Activated T-helper 2 cell treated with anti-CD3 and anti-CD28 coated beads, Interferon-gamma antibody, Interleukin-2, Interleukin-4, amounts not matched to agents 10 μg/mL and 5 μg/mL and 100 μg/mL, durations not matched to agents 14 hours and 24 hours and 36 hours (primary cell): ENCODE data around the gene DLGAP1. TPM values are rescaled to one million over a fixed set of nuclear protein-coding genes. Genes with fewer than 3 reads are reported as not detected.
"Not testable (repeated sequence)": the region's sequence is repeated elsewhere in the genome, so short reads cannot be mapped to it uniquely, and the experiment has no call there.

ENCODE experiments used
- DNase-seq: peaks from one replicate; pipeline ENCODE4 v3.0.0; 2021; ENCODE audit warnings: low spot score
- H3K27ac Mint-ChIP-seq: one replicate; pipeline ENCODE4 v1.8.0; 2021; ENCODE audit warnings: mixed read lengths
- H3K27me3 Mint-ChIP-seq: one replicate; pipeline ENCODE4 v1.8.0; 2021; ENCODE audit warnings: low read depth, mixed read lengths
- H3K36me3 Mint-ChIP-seq: one replicate; pipeline ENCODE4 v1.8.0; 2021; ENCODE audit warnings: low read depth, mixed read lengths
- H3K4me1 Mint-ChIP-seq: one replicate; pipeline ENCODE4 v1.8.0; 2021; ENCODE audit warnings: low read depth, mixed read lengths
- H3K4me3 Mint-ChIP-seq: one replicate; pipeline ENCODE4 v1.8.0; 2021; ENCODE audit warnings: low read depth, mild to moderate bottlenecking, moderate library complexity, mixed read lengths
- H3K9me3 Mint-ChIP-seq: one replicate; pipeline ENCODE4 v1.8.0; 2021; ENCODE audit warnings: mixed read lengths
- intact Hi-C: fragments of 100-400 bp; cut with micrococcal nuclease; formaldehyde crosslinking; loops from one replicate; pipeline ENCODE4 v1.15.1; 2023
- total RNA-seq: library from RNA; stranded (reverse); gene quantifications from 2 replicates; pipeline ENCODE4 v1.2.3, GENCODE V29; 2022

DLGAP1 gene
- total RNA-seq, 1 donor from 2014 or later: not detected

DNA sequence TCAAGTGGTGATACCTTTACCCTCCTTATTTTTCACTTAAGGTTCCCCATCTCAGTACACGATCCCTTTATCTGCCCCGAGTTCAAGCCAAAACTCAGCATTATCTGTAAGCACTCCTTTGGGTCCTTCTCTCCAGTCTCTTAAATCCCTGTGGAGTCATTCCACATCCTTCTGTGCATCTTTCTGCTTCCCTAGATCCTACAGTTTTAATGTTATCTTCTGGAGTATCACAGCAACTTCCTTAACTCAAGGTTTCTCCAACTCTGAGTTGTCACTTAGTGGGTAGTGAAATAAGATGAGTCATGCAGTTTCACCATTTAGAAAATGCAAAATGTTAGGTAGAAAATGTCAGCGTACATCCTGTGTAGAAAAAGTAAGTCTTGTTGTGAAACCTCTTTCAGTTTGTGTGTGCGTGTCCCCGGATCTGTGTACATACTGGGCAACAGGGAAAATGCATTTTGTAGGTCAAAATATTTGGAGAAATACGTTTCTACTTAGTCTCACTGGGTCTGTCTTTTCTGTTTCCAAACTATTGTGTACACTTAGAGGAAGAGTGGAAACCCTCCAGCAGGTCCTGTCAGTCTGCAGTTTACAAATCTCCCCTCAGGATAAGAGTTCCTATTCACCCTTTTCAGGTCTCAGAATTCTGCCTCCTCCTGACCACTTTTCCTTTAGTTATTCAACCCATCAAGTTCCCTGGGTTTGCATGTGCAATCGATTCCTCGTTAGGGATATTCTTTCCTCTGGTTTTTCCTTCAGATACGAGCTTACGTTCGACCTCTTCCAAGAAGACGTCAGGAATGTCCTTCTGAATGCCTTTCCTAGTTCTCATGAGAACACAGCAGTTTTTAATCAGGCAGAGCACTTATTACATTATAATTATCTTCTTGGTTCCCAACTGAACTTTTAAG is 850.4 kb downstream of the DLGAP1 start:
- H3K27ac Mint-ChIP-seq: no peak overlapping the region
- H3K27me3 Mint-ChIP-seq: no peaks in the 10 kb centered on the region
- peaks cover 16% of the 10 kb centered on the region for H3K4me1 Mint-ChIP-seq
- H3K36me3 Mint-ChIP-seq: peaks cover 11% of the 10 kb centered on the region
- DNase-seq: no peak
- no peak overlapping the region for H3K4me3 Mint-ChIP-seq
- no peaks in the 10 kb centered on the region for H3K9me3 Mint-ChIP-seq
- intact Hi-C loops: loop anchor here (1.0 to 5.0 kb wide), 5 partner anchors 20 to 642 kb away; no protein-coding TSS in a partner anchor

DNA sequence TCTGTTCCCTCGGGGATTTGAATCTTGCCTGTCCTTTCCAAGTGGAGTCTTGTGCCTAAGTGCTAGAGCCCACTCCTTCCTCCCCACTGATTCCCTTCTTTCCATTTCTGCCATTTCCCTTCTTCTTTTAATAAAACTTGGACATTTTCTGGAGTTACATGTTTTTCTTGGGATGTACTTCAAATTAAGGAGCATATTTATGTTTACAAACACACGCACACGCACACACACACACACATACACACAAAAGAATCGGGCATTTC is 850.9 kb downstream of the DLGAP1 start:
- H3K4me3 Mint-ChIP-seq: no peak overlapping the region
- H3K36me3 Mint-ChIP-seq: peaks cover 11% of the 10 kb centered on the region
- no peak for DNase-seq
- peaks cover 18% of the 10 kb centered on the region for H3K4me1 Mint-ChIP-seq
- H3K9me3 Mint-ChIP-seq: no peaks in the 10 kb centered on the region
- H3K27ac Mint-ChIP-seq: no peak overlapping the region
- H3K27me3 Mint-ChIP-seq: no peaks in the 10 kb centered on the region
- intact Hi-C loops: loop anchor here (1.0 to 5.0 kb wide), 5 partner anchors 20 to 642 kb away; no protein-coding TSS in a partner anchor

DNA sequence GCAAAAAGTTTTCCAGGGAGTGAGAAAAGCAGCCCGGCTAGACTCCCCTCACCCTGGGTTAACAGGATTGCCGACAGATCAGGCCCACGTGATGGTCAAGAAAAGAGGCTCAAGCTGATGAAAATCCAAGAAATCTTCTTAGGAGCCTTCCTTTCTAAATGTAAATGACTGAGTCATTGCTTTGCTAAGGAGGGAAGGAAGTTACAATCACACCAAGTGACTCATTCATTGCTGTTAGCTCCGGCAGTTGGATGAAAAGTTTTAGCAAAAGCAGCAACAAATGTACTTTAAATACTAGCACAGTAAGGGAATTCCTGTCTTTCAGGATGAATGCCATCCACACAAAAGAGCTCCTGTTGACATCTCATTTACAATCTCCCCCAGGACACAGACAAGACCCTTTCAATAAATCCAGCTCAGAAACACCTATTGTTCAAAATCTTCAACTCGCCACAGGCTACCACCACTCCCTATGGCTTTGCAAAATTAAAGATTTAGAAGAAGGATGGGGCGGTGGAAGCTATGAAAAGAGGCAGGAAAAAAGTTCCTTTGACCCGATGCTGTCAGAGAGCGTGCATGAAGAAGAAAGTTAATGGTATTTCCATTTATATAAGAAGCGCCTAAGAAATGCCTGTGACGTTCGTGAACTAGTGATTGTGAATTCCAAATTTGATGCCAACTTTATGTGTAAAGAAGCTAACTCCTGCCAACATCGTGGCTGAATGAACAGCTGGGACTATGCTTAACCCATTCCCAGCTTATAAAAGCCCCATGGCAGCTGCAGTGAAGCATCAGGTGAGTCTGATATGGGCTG is 851.5 kb downstream of the DLGAP1 start:
- Mint-ChIP-seq H3K4me3 (no peak overlapping the region), H3K36me3 (peaks cover 11% of the 10 kb centered on the region), H3K27me3 (no peaks in the 10 kb centered on the region), H3K9me3 (no peaks in the 10 kb centered on the region), H3K27ac (no peak overlapping the region), H3K4me1 (peaks cover 19% of the 10 kb centered on the region)
- intact Hi-C loops: loop anchor here (1.0 to 5.0 kb wide), 7 partner anchors 8 to 641 kb away; partner anchors contain the start of gene MYL12B
- no peak for DNase-seq

- not testable (repeated sequence) for H3K4me3 Mint-ChIP-seq, H3K27ac Mint-ChIP-seq, H3K9me3 Mint-ChIP-seq, H3K27me3 Mint-ChIP-seq, DNase-seq
- intact Hi-C loops: loop anchor here (5.0 kb wide), 1 partner anchor 639 kb away; no protein-coding TSS in a partner anchor
- Mint-ChIP-seq H3K36me3 (peaks cover 21% of the 10 kb centered on the region), H3K4me1 (peaks cover 25% of the 10 kb centered on the region)
Observed at GRCh38 chr18:3601106-3601755, 853.9 kb downstream of the DLGAP1 start.

DNA sequence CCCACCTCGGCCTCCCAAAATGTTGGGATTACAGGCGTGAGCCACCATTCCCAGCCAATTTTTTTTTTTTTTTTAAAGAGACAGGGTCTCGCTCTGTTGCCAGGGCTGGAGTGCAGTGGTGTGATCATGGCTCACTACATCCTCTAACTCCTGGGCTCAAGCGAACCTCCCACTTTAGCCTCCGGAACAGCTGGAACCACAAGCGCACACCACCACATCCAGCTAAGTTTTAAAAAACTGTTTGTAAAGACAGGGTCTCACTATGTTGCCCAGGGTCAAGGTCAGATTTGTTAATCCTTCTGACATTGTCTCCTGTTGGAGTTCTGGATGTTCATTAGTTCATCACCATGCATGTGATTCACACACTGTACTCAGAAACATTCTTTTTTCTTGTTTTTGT is 855.2 kb downstream of the DLGAP1 start:
- DNase-seq: no peak
- Mint-ChIP-seq H3K27me3 (no peaks in the 10 kb centered on the region), H3K4me1 (peaks cover 34% of the 10 kb centered on the region), H3K27ac (no peak overlapping the region), H3K9me3 (no peaks in the 10 kb centered on the region), H3K36me3 (peaks cover 24% of the 10 kb centered on the region), H3K4me3 (no peak overlapping the region)
- intact Hi-C loops: loop anchor here (5.0 kb wide), 2 partner anchors 258 to 638 kb away; no protein-coding TSS in a partner anchor

DNA sequence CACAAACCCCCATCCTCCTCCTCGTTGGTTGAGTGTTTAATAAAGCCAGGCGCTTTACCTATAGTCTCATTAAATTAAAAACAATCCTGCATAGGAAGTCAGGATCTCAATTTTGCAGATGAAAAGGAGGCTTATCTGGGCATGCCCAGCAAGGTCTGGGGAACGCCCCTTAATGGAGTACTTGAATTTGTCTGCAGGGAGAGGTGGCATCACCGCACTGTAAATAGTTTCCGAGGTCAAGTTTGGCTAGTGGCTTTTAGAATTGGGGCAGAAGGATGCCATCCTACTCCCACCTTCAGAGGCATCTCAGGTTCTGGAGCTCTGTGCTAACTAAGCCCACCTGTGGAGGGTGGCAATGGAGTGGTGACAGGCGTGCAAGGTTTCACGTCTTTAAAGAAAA is 855.9 kb downstream of the DLGAP1 start:
- Mint-ChIP-seq H3K36me3 (peaks cover 24% of the 10 kb centered on the region), H3K9me3 (no peaks in the 10 kb centered on the region), H3K4me1 (peaks cover 39% of the 10 kb centered on the region), H3K27me3 (no peaks in the 10 kb centered on the region), H3K27ac (peak overlapping the region; percentile 55), H3K4me3 (no peak overlapping the region)
- no peak for DNase-seq
- intact Hi-C loops: loop anchor here (5.0 kb wide), 1 partner anchor 257 kb away; no protein-coding TSS in a partner anchor

- peaks cover 41% of the 10 kb centered on the region for H3K4me1 Mint-ChIP-seq
- peaks cover 24% of the 10 kb centered on the region for H3K36me3 Mint-ChIP-seq
- no peak overlapping the region for H3K27ac Mint-ChIP-seq
- intact Hi-C loops: loop anchor here (5.0 kb wide), 1 partner anchor 256 kb away; no protein-coding TSS in a partner anchor
- no peaks in the 10 kb centered on the region for H3K9me3 Mint-ChIP-seq
- no peak overlapping the region for H3K4me3 Mint-ChIP-seq
- H3K27me3 Mint-ChIP-seq: no peaks in the 10 kb centered on the region
- no peak for DNase-seq
Observed at GRCh38 chr18:3598581-3598980, 856.5 kb downstream of the DLGAP1 start.

- Mint-ChIP-seq H3K4me1 (peaks cover 50% of the 10 kb centered on the region), H3K36me3 (peaks cover 24% of the 10 kb centered on the region), H3K27ac (peak overlapping the region; percentile 98), H3K27me3 (no peaks in the 10 kb centered on the region), H3K9me3 (no peaks in the 10 kb centered on the region), H3K4me3 (peak overlapping the region; percentile 88)
- no peak for DNase-seq
- intact Hi-C loops: loop anchor here (5.0 kb wide), 1 partner anchor 255 kb away; no protein-coding TSS in a partner anchor
Observed at GRCh38 chr18:3597409-3598357, 857.4 kb downstream of the DLGAP1 start.

DNA sequence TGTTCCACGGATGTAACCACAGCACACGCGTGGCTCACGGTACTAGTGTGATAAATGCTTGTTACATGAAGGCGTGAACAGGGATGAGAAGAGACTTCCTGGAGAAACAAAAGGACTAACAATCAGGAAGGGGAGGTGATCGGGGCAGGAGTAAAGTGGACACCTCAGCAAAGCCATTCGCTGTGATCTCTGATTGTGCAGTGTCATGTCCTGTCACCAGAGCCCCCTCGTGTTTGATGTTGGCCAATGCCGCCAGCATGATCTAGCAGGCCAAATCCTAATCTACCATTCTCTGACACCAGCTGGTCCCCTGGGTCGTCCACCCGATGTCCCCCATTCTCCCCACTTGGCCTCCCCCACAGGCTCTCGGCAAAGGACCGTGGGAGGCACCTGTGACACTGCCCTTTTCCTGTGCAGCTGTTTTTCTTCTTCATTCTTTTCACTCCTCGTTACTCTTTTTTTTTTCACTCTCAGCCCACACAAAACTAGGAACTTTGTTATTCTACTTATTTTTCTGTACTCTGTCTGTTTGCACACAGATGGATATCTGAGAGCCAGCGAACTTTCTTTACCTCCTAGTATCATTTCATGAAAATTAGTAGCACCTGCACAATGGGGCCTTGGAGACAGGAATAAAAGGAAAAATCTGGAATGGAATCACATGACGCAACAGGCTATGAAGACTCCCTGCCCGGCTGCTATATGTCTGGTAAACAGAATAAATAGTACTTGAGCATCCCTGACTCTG is 858.3 kb downstream of the DLGAP1 start:
- intact Hi-C loops: loop anchor here (5.0 kb wide), 1 partner anchor 255 kb away; no protein-coding TSS in a partner anchor
- H3K4me1 Mint-ChIP-seq: peaks cover 51% of the 10 kb centered on the region

GRCh38 chr18:3596324-3596636 is 858.8 kb downstream of the DLGAP1 start:
- peak overlapping the region; percentile 88 for H3K4me3 Mint-ChIP-seq
- intact Hi-C loops: loop anchor here (5.0 kb wide), 1 partner anchor 254 kb away; no protein-coding TSS in a partner anchor
- H3K4me1 Mint-ChIP-seq: peaks cover 52% of the 10 kb centered on the region

More for the DNA sequence above, 858.3 kb downstream of the DLGAP1 start:
- DNase-seq: no peak
- Mint-ChIP-seq H3K27me3 (no peaks in the 10 kb centered on the region), H3K9me3 (no peaks in the 10 kb centered on the region), H3K4me3 (peak overlapping the region; percentile 88), H3K36me3 (peaks cover 22% of the 10 kb centered on the region), H3K27ac (peak overlapping the region; percentile 98)

More at GRCh38 chr18:3596324-3596636, 858.8 kb downstream of the DLGAP1 start:
- H3K27me3 Mint-ChIP-seq: no peaks in the 10 kb centered on the region
- no peaks in the 10 kb centered on the region for H3K9me3 Mint-ChIP-seq
- H3K36me3 Mint-ChIP-seq: peaks cover 22% of the 10 kb centered on the region
- H3K27ac Mint-ChIP-seq: peak overlapping the region; percentile 98
- DNase-seq: no peak
